HepG2 (cell line): Measurements from ENCODE around the gene CIBAR2. TPM values are rescaled to one million over a fixed set of nuclear protein-coding genes. Genes with fewer than 3 reads are reported as not detected.

Experiments used
- ATAC-seq: fragments of 200-7000 bp; cut with Tn5 transposase; 3 replicates; pipeline ENCODE4 v1.9.1; 2020; ENCODE audit warnings: mild to moderate bottlenecking, moderate library complexity
- BruUV-seq: library from RNA; stranded (reverse); fragments of 400-500 nt; replicated peaks from 2 replicates; lab custom pipeline; 2021; lab: Mats Ljungman, UMichigan
- CTCF ChIA-PET: fragments of 300-600 bp; formaldehyde crosslinking; extraction: SDS; loops from one replicate; lab custom pipeline; 2021; ENCODE audit warnings: low total read pairs, inconsistent platforms, low intra/inter-chr PET ratio; lab: Yijun Ruan, JAX
- POLR2A ChIA-PET: fragments of 350-600 bp; sonication (Branson Sonifier 250); formaldehyde crosslinking; loops from one replicate; lab custom pipeline; 2020; ENCODE audit warnings: antibody characterized with exemption, inconsistent platforms; lab: Yijun Ruan, JAX
- DNase-seq: peaks from one replicate; pipeline ENCODE4 v3.0.0-alpha.2; 2015; ENCODE audit warnings: low spot score
- FAIRE-seq: peaks from 3 replicates; lab custom pipeline; 2011; peaks lifted over from hg19 to GRCh38; lab: Jason Lieb, UNC
- H2AFZ ChIP-seq: one replicate; pipeline ENCODE4 v1.6.1; 2011; ENCODE audit warnings: low read length, inconsistent platforms
- H3K27ac ChIP-seq: fragments of 300-600 bp; 3 replicates; pipeline ENCODE4 v1.8.0; 2011; ENCODE audit warnings: mixed run types, mild to moderate bottlenecking, mixed read lengths, low read length, inconsistent platforms; ENCODE audit not compliant: insufficient read depth; ENCODE audit errors: extremely low read length
- H3K27me3 ChIP-seq, 2 experiments: fragments of 200-600 bp in 1 of 2; 2 replicates in 1 of 2; 3 replicates in 1 of 2; pipeline versions ENCODE4 v1.6.0 to v1.8.0; 2011; ENCODE audit warnings: low read length in 2 of 2, mild to moderate bottlenecking in 2 of 2, moderate library complexity in 2 of 2, inconsistent platforms in 1 of 2; ENCODE audit not compliant: insufficient read depth in 2 of 2, control insufficient read depth in 1 of 2
- H3K36me3 ChIP-seq, 2 experiments: fragments of 200-600 bp in 1 of 2; replicated peaks in 1 of 2; 2 replicates in 1 of 2; 3 replicates in 1 of 2; pipeline versions ENCODE4 v1.5.1 to v1.8.0; 2011; ENCODE audit warnings: low read length in 2 of 2, inconsistent platforms in 1 of 2; ENCODE audit not compliant: insufficient read depth in 2 of 2, control insufficient read depth in 1 of 2
- H3K4me1 ChIP-seq: 2 replicates; pipeline ENCODE4 v1.5.1; 2012; ENCODE audit warnings: low read length, inconsistent platforms; ENCODE audit not compliant: insufficient read depth
- H3K4me2 ChIP-seq: 2 replicates; pipeline ENCODE4 v1.6.0; 2011; ENCODE audit warnings: low read depth, low read length, inconsistent platforms
- H3K4me3 ChIP-seq, 3 experiments: fragments of 200-600 bp in 1 of 3; sonication (generic), shearing (Covaris generic) in 1 of 3; replicated peaks in 1 of 3; 2 replicates each; pipeline ENCODE4 v1.5.1; 2011 to 2016; ENCODE audit warnings: low read length in 3 of 3, inconsistent platforms in 2 of 3, low read depth in 2 of 3, mild to moderate bottlenecking in 2 of 3, control low read depth in 1 of 3, mixed read lengths in 1 of 3; ENCODE audit not compliant: insufficient read depth in 1 of 3
- H3K79me2 ChIP-seq: one replicate; pipeline ENCODE4 v1.6.1; 2011; ENCODE audit warnings: low read length, inconsistent platforms; ENCODE audit not compliant: insufficient read depth
- H3K9ac ChIP-seq: 2 replicates; pipeline ENCODE4 v1.6.0; 2011; ENCODE audit warnings: mild to moderate bottlenecking, low read depth, low read length, inconsistent platforms; ENCODE audit not compliant: insufficient read depth
- H3K9me3 ChIP-seq: 2 replicates; pipeline ENCODE4 v1.5.1; 2012; ENCODE audit warnings: mild to moderate bottlenecking, low read length
- H4K20me1 ChIP-seq: 2 replicates; pipeline ENCODE4 v1.6.0; 2011; ENCODE audit warnings: inconsistent platforms, mild to moderate bottlenecking, low read length, moderate library complexity; ENCODE audit not compliant: insufficient read depth
- AKAP8 ChIP-seq: sonication (generic); formaldehyde crosslinking; IDR thresholded peaks from 2 replicates; pipeline ENCODE4 v1.5.1; 2020; ENCODE audit warnings: mild to moderate bottlenecking, missing genetic modification reagents
- DNMT3B ChIP-seq: conservative IDR thresholded peaks from 2 replicates; pipeline ENCODE4 v1.6.1; 2016; ENCODE audit warnings: missing biosample characterization, control low read depth
- MBNL3 ChIP-seq: fragments of 250-450 bp; sonication (Bioruptor Pico); conservative IDR thresholded peaks from 2 replicates; pipeline ENCODE4 v1.8.0; 2022; ENCODE audit warnings: mild to moderate bottlenecking, inconsistent platforms
- NFIC ChIP-seq: IDR thresholded peaks from 2 replicates; pipeline ENCODE4 v1.6.1; 2012; ENCODE audit warnings: mild to moderate bottlenecking, low read length, inconsistent platforms
- NFKB2 ChIP-seq: sonication (generic); formaldehyde crosslinking; IDR thresholded peaks from 2 replicates; pipeline ENCODE4 v1.4.0; 2020; ENCODE audit warnings: missing genetic modification reagents, borderline replicate concordance
- SAFB2 ChIP-seq: sonication (generic); formaldehyde crosslinking; IDR thresholded peaks from 2 replicates; pipeline ENCODE4 v1.5.1; 2020; ENCODE audit warnings: missing genetic modification reagents, low read depth, mild to moderate bottlenecking, borderline replicate concordance
- ZBTB7A ChIP-seq: sonication (generic); formaldehyde crosslinking; IDR thresholded peaks from 2 replicates; pipeline ENCODE4 v1.8.0; 2022; ENCODE audit warnings: mild to moderate bottlenecking, missing genetic modification reagents
- ZKSCAN1 ChIP-seq: fragments of 150-350 bp; IDR thresholded peaks from 2 replicates; pipeline ENCODE4 v1.6.1; 2014; ENCODE audit warnings: low read length
- ZMYM3 ChIP-seq: sonication (generic); formaldehyde crosslinking; IDR thresholded peaks from 2 replicates; pipeline ENCODE4 v1.5.1; 2020; ENCODE audit warnings: mild to moderate bottlenecking, missing genetic modification reagents
- ZNF350 ChIP-seq: sonication (generic); formaldehyde crosslinking; IDR thresholded peaks from 2 replicates; pipeline ENCODE4 v1.4.0; 2020; ENCODE audit warnings: mild to moderate bottlenecking, low read depth, missing genetic modification reagents, borderline replicate concordance
- ZNF687 ChIP-seq: sonication (generic); formaldehyde crosslinking; IDR thresholded peaks from 2 replicates; pipeline ENCODE4 v1.5.1; 2020; ENCODE audit warnings: mild to moderate bottlenecking, missing genetic modification reagents, moderate library complexity
- WGBS: methylation state at CpG from one replicate; pipeline ENCODE4 v1.1.6; 2017; ENCODE audit warnings: low lambda C conversion rate; 5-methylcytosine and 5-hydroxymethylcytosine counted together
- in situ Hi-C: cut with HindIII; loops from 2 replicates; pipeline ENCODE4 v1.10.0; 2017; ENCODE audit warnings: low pct_unique_long_range_greater_than_20kb; ENCODE audit not compliant: extremely low pct_ligation_motif_present
- intact Hi-C: fragments of 100-400 bp; cut with micrococcal nuclease; formaldehyde crosslinking; loops from one replicate; pipeline ENCODE4 v1.10.0; 2022; ENCODE audit not compliant: unreplicated experiment
- polyA plus RNA-seq, 8 experiments: library from polyadenylated mRNA; depleted of rRNA in 3 of 8; stranded (reverse) in 7 of 8; unstranded in 1 of 8; fragments of >200 nt; fragmentation: Illumina TruSeq in 4 of 8; extraction: Trizol in 4 of 8; gene quantifications; 2 replicates each; pipeline versions ENCODE4 v1.2.1 to v1.2.3, GENCODE V29; 2011 to 2016; ENCODE audit warnings: low read depth in 4 of 8, missing spikeins in 1 of 8, mixed read lengths in 1 of 8; ENCODE audit not compliant: insufficient read depth in 1 of 8
- total RNA-seq, 5 experiments: library from RNA; depleted of rRNA; stranded (reverse); fragments of >200 nt; fragmentation: Illumina TruSeq; extraction: Trizol; gene quantifications; 2 replicates each; pipeline ENCODE4 v1.2.3, GENCODE V29; 2016; ENCODE audit warnings: low read depth in 1 of 5
- TF ChIP-seq, protein P1 (sequence below), 2 experiments: sonication (generic) in 1 of 2; formaldehyde crosslinking in 1 of 2; IDR thresholded peaks; 2 replicates each; pipeline versions ENCODE4 v1.6.1 to v1.9.0; 2014 to 2022; ENCODE audit warnings: antibody characterized with exemption in 1 of 2, borderline replicate concordance in 1 of 2, inconsistent platforms in 1 of 2, low read depth in 1 of 2, missing genetic modification reagents in 1 of 2

The CIBAR2 gene
- total and polyA plus RNA-seq, 2 of the 13 experiments (the other 11 are each of a cell fraction or from before 2014, with no cell fraction given) = not detected

- peaks cover 3 to 66% of the 10 kb centered on the region in 2 experiments for H3K27me3 ChIP-seq
- ChIA-PET POLR2A (no interaction called here), CTCF (no interaction called here)
- peaks cover 90% of the 10 kb centered on the region for H3K4me1 ChIP-seq
- FAIRE-seq (no peak), ATAC-seq (no peak), DNase-seq (no peak)
- H3K4me3 ChIP-seq = no peak overlapping the region
- H2AFZ ChIP-seq = no peak overlapping the region
- no peaks in the 10 kb centered on the region for H3K9me3 ChIP-seq
- H3K4me2 ChIP-seq = peak overlapping the region; percentile 26; the same call in 1 of the 2 replicates
- BruUV-seq = no TSS peak
- H3K27ac ChIP-seq = no peak overlapping the region
- no peaks in the 10 kb centered on the region for H3K36me3 ChIP-seq
- WGBS = 31% methylated on average over 23 of the region's 27 CpGs
- in situ Hi-C loops = no loop called here
- no peaks in the 10 kb centered on the region for H4K20me1 ChIP-seq
- H3K9ac ChIP-seq = no peak overlapping the region
- no peaks in the 10 kb centered on the region for H3K79me2 ChIP-seq
- intact Hi-C loops = no loop called here
- TF ChIP-seq DNMT3B (CRISPR knock-in tag) = no peak
- peak; percentile 55 for TF ChIP-seq ZNF687 (CRISPR knock-in tag)
- TF ChIP-seq MBNL3 = no peak
- TF ChIP-seq AKAP8 (CRISPR knock-in tag) = 0 out of 2 replicates have a peak, but pooled peaks have one; percentile 39
- TF ChIP-seq SAFB2 (CRISPR knock-in tag) = no peak
- no peak for TF ChIP-seq ZKSCAN1
- TF ChIP-seq, protein P1, sequence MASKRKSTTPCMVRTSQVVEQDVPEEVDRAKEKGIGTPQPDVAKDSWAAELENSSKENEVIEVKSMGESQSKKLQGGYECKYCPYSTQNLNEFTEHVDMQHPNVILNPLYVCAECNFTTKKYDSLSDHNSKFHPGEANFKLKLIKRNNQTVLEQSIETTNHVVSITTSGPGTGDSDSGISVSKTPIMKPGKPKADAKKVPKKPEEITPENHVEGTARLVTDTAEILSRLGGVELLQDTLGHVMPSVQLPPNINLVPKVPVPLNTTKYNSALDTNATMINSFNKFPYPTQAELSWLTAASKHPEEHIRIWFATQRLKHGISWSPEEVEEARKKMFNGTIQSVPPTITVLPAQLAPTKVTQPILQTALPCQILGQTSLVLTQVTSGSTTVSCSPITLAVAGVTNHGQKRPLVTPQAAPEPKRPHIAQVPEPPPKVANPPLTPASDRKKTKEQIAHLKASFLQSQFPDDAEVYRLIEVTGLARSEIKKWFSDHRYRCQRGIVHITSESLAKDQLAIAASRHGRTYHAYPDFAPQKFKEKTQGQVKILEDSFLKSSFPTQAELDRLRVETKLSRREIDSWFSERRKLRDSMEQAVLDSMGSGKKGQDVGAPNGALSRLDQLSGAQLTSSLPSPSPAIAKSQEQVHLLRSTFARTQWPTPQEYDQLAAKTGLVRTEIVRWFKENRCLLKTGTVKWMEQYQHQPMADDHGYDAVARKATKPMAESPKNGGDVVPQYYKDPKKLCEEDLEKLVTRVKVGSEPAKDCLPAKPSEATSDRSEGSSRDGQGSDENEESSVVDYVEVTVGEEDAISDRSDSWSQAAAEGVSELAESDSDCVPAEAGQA (IDR thresholded peaks at IDR 0.05; ENCODE audit: low read depth) = 0 out of 2 replicates have a peak, but pooled peaks have one; percentile 18
- TF ChIP-seq, protein P1 (CRISPR knock-in tag; IDR thresholded peaks at IDR 0.05; ENCODE audit: borderline replicate concordance) = no peak
- TF ChIP-seq ZNF350 = peak; percentile 44; the same call in 1 of the 2 replicates
- TF ChIP-seq ZBTB7A = peak; percentile 47; the same call in 1 of the 2 replicates
- 0 out of 2 replicates have a peak, but pooled peaks have one; percentile 12 for TF ChIP-seq ZMYM3 (CRISPR knock-in tag)
- TF ChIP-seq NFKB2 (CRISPR knock-in tag) = 0 out of 2 replicates have a peak, but pooled peaks have one; percentile 11
- no peak for TF ChIP-seq NFIC
These were observed 34.8 kb upstream of the CIBAR2 start for GRCh38 chr16:85146922-85147651.
